Gastroesophageal sphincter (tissue), 3 donors: ENCODE measurements around the gene RPLP2.

Experiments used
- EP300 ChIP-seq: sonication (generic); formaldehyde crosslinking; IDR thresholded peaks from one replicate; pipeline ENCODE4 v1.6.1; 2017; ENCODE audit warnings: antibody characterized with exemption, mild to moderate bottlenecking
- TF ChIP-seq, protein P1 (sequence below), 4 experiments: fragments of 200-600 bp in 2 of 4; fragments of 450-650 bp in 2 of 4; sonication (generic) in 1 of 4; IDR thresholded peaks; one replicate each; pipeline ENCODE4 v1.5.1; 2017 to 2019; ENCODE audit warnings: antibody characterized with exemption in 4 of 4, mild to moderate bottlenecking in 2 of 4, moderate library complexity in 2 of 4

DNA sequence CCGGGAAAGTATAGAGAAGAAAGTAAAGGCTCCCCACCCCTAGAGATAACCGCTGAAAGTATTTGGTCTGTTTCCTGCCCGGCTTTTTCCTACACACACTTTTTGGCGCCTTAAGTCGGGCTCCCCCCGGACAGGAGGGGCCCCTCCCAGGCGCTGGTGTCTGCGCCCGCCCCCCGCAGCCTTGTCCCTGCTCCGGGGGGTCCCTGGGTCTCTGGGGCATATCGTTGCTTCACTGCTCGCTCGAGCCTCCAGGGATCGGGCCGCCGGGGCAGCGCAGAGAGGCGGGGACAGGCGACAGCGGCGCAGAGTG lies 17.0 kb downstream of the RPLP2 start:
- TF ChIP-seq, protein P1, sequence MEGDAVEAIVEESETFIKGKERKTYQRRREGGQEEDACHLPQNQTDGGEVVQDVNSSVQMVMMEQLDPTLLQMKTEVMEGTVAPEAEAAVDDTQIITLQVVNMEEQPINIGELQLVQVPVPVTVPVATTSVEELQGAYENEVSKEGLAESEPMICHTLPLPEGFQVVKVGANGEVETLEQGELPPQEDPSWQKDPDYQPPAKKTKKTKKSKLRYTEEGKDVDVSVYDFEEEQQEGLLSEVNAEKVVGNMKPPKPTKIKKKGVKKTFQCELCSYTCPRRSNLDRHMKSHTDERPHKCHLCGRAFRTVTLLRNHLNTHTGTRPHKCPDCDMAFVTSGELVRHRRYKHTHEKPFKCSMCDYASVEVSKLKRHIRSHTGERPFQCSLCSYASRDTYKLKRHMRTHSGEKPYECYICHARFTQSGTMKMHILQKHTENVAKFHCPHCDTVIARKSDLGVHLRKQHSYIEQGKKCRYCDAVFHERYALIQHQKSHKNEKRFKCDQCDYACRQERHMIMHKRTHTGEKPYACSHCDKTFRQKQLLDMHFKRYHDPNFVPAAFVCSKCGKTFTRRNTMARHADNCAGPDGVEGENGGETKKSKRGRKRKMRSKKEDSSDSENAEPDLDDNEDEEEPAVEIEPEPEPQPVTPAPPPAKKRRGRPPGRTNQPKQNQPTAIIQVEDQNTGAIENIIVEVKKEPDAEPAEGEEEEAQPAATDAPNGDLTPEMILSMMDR (IDR thresholded peaks at IDR 0.05): no peak
- TF ChIP-seq EP300: no peak
